HG02938 (cell line): ENCODE results near the gene SEPTIN10.
"Not testable (repeated sequence)": the region's sequence is repeated elsewhere in the genome, so short reads cannot be mapped to it uniquely, and the experiment has no call there.

Experiments used
- ATAC-seq: cut with Tn5 transposase; IDR thresholded peaks from one replicate; pipeline ENCODE4 v1.9.1; 2021; ENCODE audit warnings: mild to moderate bottlenecking, moderate library complexity; ENCODE audit not compliant: unreplicated experiment

The SEPTIN10 gene

DNA sequence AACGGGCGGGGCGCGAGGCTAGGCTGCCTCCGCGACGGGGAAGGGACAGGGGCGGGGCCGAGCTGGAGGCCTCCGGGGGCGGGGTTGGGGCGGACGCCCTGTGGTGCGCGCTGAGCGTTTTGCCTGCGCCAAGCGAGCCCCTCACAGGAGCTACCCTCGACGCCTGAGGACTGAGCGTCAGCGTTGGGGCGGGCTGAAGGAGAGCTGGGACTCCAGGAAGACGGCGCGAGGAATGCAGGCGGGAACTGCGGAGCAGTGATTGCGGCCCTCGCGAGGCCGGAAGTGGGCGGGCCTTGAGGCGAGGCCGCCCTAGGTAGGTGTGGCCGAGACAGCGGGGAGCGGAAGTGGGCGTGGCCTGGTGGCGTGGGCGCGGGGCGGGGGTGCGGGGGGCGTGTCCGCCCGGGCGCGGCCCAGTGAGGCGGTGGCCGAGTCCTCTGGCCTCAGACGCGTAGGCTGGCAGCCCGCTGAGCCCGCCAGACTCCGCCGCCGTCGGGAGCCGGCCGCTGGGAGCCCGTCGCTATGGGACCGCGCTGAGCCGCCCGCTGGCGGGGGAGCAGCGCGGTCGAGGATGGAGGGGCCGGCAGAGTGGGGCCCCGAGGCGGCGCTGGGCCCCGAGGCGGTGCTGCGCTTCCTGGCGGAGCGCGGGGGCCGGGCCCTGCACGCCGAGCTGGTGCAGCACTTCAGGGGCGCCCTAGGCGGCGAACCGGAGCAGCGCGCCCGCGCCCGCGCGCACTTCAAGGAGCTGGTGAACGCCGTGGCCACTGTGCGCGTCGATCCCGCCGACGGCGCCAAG lies at the start of gene SEPTIN10, which contains the start of gene SOWAHC:
TSS of gene SEPTIN10 (minus strand) at position 45 of the 793 bp plus-strand sequence. CDS start 139 bp downstream, outside the sequence.
TSS of gene SOWAHC (plus strand) at position 443 of the 793 bp plus-strand sequence. CDS start at position 569, 126 bp downstream.
- peak; percentile 74 for ATAC-seq

DNA sequence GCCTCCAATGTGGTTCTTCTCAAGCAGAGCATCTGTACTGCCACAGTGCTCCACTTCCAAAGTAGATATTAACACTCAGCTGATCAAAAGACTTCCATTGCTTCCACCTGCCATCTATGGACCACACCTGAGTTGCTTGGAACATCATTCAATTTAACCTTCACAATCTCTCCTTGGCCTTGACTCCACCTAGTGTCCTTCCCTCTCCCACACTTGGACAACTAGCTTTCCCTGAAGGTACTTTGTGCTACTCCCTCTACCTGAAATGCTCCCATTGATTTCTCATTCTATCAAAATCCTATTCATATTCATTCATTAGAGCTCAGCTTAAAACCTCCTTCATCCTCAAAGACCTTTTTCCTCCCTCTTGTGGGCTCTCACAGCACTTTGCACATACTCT lies 49.1 kb upstream of the SEPTIN10 start:
- ATAC-seq: no peak

DNA sequence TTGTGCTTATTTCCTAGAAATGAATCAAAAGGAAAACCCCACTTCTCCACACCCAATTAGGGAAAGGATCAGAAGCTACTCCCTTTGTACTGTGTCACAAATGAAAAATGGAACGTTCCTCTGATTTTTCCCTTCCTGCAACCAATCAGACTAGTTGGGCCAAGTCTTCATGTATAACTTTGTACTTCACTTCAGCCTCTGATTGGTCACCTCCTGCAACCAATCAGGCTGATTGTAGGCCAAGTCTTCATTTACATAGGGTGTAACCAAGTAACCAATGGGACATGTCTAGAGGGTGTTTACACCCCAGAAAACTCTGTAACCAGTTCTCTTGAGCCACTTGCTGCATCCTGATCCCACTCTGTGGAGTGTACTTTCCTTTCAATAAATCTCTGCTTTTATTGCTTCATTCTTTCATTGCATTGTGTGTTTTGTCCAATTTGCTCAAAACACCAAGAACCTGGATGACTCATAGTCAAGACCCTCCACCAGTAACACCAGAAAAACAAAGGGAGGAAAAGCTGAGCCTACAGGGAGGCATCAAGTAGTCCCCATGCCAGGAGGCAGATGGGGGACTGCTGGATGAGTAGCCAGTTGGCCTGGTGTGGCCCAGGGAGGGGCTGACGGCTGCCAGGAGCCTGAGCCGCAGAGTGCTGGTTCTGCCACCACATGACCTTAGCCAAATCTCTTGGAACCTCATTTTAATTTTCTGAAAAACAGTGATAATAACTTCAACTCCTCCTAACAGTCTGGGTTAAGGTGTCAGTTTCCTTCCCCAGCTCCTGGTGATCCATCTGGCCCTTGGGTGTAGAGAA lies 46.5 kb upstream of the SEPTIN10 start:
- no peak for ATAC-seq

DNA sequence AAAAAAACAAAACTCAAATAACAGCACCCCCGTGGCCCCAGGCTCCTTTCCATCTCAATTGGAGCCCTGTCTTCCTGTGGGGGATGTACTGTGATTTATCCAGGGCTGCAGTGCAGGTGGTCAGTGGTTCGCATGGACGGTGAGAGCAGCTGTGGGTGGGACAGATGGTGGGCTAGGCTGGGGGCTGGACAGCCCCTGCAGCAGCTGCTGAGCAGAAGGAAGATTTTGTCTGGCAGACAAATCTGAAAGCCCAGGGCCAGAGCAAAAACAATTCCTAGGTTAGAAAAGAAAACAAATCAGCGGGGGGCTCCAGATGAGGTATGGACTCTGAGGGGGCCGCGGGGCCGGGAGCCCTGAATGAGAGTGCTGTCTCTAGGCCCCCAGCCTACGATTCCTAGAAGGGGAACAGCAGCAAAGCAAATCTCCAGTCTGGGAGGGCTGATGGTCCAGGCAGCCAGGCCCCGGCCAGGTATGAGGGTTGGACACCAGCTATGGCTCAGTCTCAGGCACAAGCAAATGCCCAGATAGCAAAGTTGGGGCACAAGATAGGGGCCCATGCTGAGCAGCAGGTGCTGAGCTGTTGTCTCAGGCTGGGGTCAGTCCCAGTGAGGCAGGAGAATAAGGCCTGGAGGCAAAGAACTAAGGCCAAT lies 45.8 kb upstream of the SEPTIN10 start:
- no peak for ATAC-seq

DNA sequence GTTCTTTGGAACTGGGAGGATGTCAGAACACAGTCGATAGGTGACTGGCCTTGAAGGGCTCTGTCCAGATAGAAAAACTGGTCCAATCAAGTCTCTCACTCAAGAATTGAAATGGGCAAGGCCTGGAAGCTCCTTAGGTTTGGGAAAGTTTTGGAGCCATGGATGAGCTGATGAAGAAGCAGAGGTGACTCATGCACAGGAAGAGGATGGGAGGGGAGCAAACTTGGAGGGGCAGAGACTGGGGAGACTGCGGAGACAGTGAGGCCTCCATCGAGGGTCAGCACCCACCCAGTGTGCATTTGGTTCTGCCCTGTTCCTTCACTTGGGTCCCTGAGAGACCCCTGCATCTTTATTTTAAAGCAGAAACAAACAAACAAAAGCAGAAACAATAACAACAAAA lies 41.5 kb upstream of the SEPTIN10 start:
- no peak for ATAC-seq

DNA sequence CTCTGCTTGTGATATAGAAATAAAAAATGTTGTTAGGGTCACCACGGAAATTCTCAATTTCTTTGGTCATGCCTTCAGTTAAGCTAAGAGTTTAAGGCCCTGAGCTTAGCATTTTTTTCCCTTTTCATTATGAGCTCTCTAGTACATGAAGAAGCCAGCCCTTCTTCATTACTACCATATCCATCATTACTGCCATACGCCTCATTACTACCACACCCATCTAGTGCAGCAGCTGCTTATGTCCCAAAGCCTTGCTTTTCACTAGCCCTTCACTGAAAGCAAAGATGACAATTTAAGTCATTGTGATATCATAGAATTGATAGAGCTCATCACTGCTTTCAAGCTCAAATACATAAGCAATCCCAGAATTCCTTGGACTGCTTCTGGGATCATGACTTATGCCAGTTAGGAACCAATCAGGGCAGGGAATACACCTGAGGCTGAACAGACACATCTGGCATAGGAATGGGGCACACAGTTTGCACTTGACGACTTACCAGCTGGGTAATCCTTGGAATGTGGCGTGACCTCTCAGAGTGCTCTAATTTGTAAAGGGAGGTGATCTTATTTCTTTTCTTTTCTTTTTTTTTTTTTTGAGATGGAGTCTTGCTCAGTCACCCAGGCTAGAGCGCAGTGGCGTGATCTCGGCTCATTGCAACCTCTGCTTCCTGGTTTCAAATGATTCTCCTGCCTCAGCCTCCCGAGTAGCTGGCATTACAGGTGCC lies 40.7 kb upstream of the SEPTIN10 start:
- no peak for ATAC-seq

DNA sequence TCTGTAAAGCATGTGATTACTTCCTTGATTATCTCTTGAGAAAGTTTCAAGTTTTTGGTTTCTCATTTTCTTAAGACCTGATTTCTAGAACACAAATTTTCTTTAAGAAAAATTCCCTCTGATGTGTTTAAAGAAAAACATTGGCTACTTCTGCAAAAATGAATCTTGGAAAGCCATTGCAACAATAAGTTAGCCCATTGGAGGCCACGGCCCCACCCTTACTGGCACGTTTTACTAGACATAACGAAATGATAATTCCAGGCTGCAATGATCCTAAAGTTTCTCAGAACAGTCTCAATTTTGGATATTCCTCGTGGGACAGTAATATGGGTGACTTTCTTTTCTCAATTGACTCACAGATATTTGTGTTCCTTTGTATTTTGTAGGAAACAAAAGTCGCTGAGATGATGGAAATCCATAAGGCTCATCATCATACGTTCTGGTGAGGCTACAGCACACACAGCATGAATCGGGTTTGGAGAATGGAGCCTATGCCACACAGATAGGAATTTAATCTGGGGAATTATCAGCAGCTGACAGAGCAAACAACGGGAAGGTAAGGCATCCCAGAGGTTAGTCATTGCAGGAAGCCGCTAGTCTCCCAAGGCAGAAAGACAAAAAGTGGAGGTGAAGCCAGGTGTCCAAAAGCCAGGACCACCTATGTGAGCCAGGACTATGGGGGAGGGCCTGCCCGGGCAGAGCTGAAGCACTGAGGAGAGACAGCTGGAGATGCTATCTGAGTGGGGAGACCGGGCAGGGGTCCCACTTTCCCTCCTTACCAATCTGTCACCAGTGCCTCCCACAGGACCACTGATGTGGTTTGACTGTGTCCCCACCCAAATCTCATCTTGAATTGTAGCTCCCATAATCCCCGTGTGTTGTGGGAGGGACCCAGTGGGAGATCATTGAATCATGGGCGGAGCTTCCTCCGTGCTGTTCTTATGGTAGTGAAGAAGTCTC lies 36.2 kb upstream of the SEPTIN10 start:
- ATAC-seq: no peak

DNA sequence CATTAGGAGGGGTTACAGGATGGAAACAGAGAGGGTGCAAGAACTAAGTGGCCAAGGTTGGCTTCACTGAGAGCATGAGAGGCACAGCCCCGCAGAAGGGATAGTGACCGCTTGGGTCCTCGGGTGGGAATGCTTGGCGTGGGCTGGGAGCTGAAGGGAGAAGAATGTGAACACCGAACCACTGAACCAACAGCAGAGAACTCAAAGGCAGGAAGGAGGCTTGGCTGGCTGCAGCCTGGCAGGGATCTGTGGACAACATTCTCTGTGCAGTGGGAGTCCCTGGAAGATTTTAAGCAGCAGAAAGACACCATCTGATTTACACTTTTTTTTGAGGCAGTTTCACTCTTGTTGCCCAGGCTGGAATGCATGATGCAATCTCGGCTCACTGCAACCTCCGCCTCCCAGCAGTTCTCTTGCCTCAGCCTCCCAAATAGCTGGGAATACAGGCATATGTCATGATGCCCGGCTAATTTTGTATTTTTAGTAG lies 34.3 kb upstream of the SEPTIN10 start:
- ATAC-seq: no peak

DNA sequence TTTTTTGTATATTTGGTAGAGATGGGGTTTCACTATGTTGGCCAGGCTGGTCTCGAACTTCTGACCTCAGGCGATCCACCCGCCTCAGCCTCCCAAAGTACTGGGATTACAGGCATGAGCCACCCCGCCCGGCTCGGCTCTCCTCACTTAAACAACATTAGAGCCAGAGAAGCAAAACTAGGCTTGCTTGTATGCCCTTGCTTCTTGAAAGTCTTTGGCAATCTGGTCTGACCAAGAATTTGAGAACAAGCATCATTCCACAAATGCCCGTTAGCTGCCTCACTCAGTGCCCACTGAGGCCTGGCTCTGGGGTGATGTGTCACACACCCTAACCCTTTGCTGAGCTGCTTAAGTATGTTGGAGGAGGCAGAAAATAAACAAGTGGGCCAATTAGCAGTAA lies 33.9 kb upstream of the SEPTIN10 start:
- ATAC-seq: no peak

DNA sequence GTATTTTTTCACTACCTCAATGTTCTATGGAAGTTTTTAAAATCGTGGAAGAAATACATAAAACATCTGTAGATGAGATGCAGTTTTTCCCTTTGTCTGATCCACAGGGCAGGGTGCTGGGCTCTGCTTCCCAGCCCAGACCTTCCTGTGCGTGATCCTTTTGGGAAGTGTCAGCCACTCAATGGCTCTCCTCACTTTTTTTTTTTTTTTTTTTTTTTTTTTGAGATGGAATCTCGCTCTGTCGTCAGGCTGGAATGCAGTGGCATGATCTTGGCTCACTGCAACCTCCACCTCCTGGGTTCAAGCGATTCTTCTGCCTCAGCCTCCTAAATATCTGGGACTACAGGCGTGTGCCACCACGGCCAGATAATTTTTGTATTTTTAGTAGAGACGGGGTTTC lies 33.2 kb upstream of the SEPTIN10 start:
- no peak for ATAC-seq

DNA sequence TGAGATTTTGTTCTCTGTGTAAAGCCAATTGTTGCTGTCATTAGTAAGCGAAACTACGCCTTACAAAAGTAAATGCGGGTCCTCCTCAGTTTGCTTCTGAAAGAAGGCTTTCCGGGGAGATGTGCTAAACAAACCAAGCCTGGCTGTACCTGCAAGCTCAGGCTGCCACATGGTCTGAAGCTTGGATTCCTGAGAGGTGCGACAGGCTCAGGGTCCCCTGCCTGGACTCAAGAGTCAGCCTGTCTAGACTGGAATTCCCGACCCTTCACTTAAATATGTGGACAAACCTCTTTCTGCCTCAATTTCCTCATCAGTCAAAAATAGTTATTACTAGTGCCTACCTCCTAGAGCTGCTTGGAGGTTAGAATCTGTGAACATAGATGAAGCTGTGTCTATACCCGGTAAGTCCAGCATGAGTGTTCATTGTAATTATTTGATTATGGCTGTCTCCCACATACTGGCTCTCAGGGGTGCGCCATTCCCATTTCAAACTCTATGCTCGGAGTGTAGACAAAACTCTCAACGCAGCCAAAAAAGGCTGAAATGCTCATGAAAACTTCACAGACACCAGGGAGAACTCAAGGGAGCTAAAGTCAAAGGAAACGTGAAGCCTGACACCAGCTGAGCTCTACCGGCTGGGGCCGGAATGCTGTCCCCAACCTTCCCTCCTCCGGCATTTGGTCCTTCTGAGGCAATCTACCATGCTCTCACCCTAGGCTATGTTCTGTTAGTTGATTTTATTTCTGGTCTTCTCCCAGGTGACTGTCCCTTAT lies 31.8 kb upstream of the SEPTIN10 start:
- no peak for ATAC-seq

DNA sequence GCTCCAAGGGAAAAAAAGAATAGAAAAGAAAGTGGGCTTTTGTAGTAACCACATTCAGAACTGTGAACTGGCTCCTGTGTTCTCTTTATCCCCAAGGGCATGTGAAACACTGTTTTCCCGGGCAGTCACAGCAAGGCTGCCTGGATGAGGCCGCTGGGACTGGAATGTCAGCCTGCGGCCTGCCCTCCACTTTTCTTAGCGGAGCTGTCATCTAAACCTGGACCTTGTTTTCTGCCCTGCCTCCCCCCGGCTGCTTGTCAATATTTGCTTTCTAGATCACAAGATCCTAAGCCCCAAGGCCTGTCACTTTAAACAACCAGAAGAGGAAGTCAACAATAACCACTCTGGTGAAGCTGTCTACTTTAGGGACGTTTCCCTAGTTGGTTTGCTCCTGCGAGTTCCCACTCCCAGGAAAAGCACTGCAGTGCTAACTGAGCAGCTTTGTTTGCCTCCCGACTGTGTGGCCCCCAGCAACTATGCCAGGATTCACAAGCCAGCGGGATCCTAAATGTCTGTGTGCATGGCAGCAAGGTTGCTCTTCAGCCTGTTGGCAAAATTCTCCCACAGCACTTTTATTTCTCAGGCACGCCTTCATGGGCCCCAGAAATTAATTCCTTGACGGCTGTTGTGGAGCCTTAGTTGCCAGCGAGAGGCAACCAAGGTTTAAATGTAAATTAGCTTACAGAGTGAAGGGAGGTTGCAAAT lies 31.0 kb upstream of the SEPTIN10 start:
- no peak for ATAC-seq

DNA sequence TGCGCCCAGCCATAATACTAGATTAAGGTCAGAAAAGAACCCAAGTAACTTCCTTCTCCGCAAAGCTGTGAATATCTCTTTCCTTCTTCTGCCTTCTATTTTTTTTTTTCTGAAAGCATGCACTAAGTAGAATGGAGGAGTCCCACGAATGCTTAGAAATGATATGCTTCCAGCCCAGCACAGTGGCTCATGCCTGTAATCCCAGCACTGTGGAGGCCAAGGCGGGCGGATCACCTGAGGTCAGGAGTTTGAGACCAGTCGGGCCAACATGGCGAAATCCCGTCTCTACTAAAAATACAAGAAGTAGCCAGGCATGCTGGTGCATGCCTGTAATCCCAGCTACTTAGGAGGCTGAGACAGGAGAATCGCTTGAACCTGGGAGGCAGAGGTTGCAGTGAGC lies 26.2 kb upstream of the SEPTIN10 start:
- ATAC-seq: not testable (repeated sequence)

DNA sequence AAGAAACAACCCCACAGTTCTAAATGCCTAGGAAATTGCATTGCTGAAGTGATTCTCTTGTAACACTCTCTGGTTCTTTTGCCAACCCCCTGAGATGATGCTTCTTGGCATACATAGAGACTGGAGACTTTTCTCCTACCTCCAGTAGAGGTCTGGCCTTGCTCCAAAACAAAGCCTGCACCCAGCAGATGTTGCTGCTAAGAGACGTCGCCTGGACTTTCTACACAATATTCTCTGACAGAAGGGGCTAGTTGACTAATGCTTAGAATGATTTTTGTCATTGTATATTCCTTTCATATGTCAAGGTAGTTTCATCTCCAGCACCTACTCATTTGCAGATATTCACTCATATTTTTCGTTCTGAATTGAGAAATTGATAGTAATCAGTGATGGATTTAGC lies 25.0 kb upstream of the SEPTIN10 start:
- ATAC-seq: no peak

DNA sequence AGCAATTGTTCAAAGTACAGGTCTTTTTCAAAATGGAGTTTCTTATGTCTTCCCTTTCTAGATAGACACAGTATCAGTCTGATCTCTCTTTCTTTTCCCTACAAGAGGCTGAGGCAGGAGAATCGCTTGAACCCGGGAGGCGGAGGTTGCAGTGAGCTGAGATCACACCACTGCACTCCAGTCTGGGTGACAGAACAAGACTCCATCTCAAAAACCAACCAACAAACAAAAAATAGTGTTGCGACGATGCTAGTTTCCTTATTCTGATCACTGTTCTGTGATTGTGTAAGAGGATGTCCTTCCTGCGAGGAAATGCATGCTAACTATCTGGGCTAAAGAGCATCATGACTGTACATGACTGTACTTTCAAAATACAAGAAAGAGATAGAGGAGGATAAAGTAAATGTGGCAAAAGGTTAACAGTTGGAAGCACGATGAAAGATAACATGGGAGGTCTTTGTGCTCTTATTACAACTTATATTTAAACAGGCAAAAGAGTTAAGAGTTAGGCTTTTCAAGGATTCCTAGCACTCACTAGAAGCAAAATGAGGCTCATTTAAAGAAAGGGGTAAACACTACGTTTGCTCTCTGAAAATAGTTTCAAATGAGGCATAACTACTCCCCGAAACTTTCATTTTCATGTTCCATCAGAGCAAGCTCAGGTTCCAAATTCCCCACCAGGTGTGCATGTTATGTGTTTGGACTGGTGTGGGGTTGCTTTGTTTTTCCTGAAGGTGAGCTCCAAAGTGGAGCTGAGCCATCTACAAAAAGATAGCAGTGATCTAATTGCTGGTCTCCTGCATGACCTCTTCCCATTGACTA lies 24.2 kb upstream of the SEPTIN10 start:
- peak; percentile 53 for ATAC-seq

DNA sequence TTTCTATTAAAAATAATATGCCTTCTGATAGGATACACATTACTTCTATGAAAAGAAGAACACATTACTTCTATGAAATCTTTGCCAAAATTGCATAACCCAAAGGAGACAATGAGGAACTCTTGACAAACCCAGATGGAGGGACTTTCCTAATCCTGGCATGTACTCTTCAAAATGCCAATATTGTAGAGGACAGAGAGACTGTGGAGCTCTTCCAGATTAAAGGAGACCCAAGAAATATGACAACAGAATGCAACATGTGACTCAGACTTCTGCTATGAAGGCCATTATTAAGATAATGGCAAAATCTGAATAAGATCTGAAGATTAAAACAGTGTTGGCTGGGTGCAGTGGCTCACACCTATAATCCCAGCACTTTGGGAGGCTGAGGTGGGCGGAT lies 22.6 kb upstream of the SEPTIN10 start:
- ATAC-seq: no peak
